ENCODE results near the gene MAFG.

GRCh38 chr17:81869221-81870130, 58.1 kb downstream of the MAFG start:
- TF ChIP-seq CTCF (IDR thresholded peaks at IDR 0.05 in 8 of 11, conservative IDR thresholded peaks at IDR 0.05 in 3 of 11) = peak; percentile 69 to 97 (median 89)
- TF ChIP-seq POLR2A (IDR thresholded peaks at IDR 0.05) = no peak
- peak in 2 of 3 donors; percentile 33 to 78 for TF ChIP-seq POLR2AphosphoS5 (IDR thresholded peaks at IDR 0.05)
